IPS DF 4.7 (cell line): ENCODE measurements around the gene CGB2.
"Not testable (repeated sequence)": the region's sequence is repeated elsewhere in the genome, so short reads cannot be mapped to it uniquely, and the experiment has no call there.

Experiments used
- DNase-seq: peaks from one replicate; pipeline ENCODE4 v3.0.0-alpha.2; 2013; ENCODE audit warnings: low spot score; ENCODE audit errors: extremely low read depth

Gene CGB2

DNA sequence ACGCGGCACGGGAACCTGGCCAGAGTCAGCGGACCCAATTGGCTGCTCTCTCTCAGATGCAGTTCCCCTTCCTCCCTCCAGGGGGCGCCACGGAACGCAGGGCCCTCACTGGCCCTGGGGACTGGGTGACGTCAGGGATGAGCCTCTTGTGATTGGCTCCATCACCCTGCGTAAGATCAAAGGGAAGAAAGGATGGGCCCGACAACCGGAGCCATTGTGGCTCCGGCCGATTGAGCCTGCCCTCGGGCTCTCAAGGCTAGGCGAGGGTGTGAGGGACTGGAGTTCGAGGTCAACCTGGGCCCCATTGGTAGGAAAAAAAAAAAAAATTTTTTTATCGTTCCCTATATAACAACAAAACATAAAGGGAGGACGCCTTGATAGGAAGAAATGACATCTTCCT is 5.1 kb downstream of the CGB2 start, which contains the start of gene CGB1:
CGB1 (minus strand) TSS at position 81 of the 400 bp plus-strand sequence. CDS start 184 bp downstream, outside the sequence.
- not testable (repeated sequence) for DNase-seq

DNA sequence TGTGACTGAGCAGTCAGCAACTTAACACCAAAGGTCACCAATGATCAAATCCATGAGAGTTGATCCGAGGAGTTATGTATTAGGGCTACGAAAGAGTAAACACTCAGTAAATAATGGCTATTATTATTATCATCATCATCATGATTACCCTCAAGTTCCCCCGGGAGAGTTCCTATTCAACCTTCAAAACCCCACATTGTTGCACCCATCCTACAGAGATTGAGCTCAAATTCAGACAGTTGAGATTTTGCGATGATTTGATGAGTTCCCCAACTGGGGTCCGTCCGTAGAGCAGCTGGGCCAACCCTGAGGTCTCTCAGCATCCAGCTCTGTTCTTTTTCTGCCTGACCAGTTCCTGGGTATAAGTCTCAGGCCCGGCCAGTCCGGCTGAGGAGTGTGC is 6.4 kb downstream of the CGB2 start:
- not testable (repeated sequence) for DNase-seq

DNA sequence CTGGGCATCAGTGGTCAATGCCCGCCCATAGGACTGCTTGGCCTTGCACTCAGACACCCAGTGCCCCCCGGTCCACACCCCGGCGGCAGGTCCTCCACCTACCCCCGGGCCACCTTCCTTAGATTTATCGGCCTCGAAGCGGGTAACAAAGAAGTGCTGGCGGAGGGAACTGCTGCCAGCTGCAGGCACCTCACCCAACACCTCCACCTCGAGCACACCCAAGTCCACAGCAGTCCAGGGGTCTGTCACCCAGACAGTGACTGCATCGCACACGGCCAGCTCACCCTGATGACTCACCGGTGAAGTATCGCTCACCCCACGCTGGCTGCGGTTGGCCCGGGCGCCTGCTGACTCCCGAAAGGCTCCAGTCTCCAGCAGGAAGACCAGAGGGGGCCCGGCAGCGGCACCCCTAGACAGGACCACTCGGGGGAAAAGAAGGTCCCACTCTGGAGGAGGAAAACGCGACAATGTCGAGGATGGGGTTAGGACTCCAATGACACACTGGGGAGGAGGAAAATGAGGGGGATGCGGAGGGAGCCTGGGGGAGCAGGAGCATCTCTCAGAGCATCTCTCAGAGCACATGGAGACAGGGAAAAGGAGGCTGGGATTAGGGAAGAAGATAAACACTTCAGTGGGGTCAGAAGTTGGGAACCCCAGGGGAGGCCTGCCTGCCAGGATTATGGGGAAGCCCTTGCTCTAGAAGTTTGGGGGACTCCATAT is 7.0 kb downstream of the CGB2 start:
- DNase-seq = not testable (repeated sequence)

DNA sequence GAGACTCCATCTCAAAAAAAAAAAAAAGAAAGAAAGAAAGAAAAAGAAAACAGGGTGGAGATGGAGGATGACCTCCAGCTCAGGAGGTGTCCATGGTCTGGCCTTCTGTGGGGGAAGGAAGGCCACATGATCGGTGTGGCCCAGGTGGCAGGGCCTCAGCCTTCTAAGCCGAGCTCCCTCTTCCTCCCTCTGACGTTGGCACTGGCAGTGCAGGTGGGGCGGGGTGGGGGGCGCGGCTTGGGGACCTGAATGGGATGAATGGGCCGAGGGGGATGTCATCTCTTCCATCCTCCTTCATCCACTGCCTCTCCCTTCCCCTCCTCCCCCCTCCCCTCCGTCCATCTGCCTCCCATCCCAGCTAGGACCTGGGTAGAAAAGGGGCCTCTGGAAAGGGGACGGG is 8.0 kb downstream of the CGB2 start:
- DNase-seq = not testable (repeated sequence)

DNA sequence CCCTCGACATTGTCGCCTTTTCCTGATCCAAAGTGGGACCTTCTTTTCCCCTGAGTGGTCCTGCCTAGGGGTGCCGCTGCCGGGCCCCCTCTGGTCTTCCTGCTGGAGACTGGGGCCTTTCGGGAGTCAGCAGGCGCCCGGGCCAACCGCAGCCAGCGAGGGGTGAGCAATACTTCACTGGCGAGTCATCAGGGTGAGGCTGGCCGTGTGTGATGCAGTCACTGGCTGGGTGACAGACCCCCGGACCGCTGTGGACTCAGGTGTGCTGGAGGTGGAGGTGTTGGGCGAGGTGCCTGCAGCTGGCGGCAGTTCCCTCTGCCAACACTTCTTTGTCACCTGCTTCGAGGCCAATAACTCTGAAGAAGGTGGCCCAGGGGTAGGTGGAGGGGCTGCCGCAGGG is 10.5 kb downstream of the CGB2 start:
- no peak for DNase-seq

DNA sequence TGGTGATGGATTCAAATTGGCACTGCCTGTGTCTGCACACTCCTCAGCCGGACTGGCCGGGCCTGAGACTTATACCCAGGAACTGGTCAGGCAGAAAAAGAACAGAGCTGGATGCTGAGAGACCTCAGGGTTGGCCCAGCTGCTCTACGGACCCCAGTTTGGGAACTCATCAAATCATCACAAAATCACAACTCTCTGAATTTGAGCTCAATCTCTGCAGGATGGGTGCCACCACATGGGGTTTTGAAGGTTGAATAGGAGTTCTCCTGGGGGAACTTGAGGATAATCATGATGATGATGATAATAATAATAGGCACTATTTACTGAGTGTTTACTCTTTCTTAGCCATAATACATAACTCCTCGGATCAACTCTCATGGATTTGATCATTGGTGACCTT is 11.0 kb downstream of the CGB2 start:
- DNase-seq = not testable (repeated sequence)

DNA sequence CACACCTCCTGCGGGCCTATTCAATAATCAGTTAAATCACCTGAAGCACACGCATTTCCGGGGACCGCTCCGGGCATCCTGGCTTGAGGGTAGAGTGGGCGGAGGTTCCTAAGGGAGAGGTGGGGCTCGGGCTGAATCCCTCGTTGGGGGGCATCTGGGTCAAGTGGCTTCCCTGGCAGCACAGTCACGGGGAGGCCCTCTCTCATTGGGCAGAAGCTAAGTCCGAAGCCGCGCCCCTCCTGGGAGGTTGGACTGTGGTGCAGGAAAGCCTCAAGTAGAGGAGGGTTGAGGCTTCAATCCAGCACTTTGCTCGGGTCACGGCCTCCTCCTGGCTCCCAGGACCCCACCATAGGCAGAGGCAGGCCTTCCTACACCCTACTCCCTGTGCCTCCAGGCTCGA is 11.9 kb downstream of the CGB2 start, which contains the start of gene CGB5:
CGB5 (plus strand) TSS at position 301 of the 400 bp plus-strand sequence. CDS start 362 bp downstream, outside the sequence.
- DNase-seq = not testable (repeated sequence)

DNA sequence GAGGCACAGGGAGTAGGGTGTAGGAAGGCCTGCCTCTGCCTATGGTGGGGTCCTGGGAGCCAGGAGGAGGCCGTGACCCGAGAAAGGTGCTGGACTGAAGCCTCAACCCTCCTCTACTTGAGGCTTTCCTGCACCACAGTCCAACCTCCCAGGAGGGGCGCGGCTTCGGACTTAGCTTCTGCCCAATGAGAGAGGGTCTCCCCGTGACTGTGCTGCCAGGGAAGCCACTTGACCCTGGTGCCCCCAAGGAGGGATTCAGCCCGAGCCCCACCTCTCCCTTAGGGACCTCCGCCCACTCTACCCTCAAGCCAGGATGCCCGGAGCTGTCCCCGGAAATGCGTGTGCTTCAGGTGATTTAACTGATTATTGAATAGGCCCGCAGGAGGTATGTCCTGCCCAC is 17.3 kb downstream of the CGB2 start, which contains the start of gene CGB8:
CGB8 (minus strand) TSS at position 101 of the 400 bp plus-strand sequence. CDS start 372 bp downstream, outside the sequence.
- not testable (repeated sequence) for DNase-seq

DNA sequence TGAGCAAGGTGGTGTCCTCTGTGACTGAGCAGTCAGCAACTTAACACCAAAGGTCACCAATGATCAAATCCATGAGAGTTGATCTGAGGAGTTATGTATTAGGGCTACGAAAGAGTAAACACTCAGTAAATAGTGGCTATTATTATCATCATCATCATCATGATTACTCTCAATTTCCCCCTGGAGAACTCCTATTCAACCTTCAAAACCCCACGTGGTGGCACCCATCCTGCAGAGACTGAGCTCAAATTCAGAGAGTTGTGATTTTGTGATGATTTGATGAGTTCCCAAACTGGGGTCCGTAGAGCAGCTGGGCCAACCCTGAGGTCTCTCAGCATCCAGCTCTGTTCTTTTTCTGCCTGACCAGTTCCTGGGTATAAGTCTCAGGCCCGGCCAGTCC is 18.1 kb downstream of the CGB2 start:
- DNase-seq = not testable (repeated sequence)

DNA sequence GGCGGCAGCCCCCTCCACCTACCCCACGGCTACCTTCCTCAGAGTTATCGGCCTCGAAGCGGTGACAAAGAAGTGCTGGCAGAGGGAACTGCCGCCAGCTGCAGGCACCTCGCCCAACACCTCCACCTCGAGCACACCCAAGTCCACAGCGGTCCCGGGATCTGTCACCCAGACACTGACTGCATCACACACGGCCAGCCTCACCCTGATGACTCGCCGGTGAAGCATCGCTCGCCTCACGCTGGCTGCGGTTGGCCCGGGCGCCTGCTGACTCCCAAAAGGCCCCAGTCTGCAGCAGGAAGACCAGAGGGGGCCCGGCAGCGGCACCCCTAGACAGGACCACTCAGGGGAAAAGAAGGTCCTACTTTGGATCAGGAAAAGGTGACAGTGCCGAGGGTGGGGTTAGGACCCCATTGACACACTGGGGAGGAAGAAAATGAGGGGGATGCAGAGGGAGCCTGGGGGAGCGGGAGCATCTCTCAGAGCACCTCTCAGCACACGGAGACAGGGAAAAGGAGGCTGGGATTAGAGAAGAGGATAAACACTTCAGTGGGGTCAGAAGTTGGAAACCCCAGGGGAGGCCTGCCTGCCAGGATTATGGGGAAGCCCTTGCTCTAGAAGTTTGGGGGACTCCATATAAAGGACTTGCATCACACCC is 18.8 kb downstream of the CGB2 start:
- DNase-seq = not testable (repeated sequence)

DNA sequence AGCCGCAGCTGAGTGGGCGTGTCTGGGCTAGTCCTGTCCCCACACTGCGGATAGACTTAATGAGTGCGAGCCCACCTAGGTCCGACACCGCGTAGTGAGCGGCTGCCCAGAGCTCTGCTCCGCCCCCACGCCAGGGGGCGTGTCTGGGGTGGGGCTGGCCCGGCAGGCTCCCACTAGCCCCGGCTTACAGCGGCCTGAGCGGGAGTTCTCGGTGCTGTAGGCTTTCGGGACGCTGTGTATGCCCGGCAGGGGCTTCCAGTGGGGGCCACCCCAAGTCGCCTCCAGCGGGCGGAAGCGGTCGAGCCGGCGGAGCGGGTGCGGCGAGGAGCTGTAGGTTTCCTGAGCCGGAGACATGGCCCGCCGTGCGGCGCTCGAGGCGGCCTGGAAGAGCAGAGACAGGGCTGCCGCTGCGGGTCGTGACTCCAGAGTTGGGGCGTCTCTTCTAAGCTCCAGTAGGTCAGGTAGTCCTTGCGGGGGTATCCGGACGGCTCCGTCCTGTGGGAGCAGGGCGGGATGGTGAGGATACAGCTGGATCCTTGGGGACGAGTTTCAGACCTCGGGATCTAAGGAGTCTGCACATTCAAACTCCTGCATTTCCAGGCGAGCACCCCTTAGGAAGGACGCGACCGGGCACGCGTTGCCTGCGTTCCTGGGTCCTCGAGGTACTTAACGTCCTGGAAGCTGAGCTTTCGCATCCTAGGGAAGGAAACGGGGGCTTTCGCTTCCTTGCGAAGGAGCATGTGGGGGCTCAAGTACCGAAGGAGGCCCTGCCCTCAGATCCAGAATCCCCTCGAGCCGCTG is 24.6 kb downstream of the CGB2 start:
- DNase-seq = no peak

DNA sequence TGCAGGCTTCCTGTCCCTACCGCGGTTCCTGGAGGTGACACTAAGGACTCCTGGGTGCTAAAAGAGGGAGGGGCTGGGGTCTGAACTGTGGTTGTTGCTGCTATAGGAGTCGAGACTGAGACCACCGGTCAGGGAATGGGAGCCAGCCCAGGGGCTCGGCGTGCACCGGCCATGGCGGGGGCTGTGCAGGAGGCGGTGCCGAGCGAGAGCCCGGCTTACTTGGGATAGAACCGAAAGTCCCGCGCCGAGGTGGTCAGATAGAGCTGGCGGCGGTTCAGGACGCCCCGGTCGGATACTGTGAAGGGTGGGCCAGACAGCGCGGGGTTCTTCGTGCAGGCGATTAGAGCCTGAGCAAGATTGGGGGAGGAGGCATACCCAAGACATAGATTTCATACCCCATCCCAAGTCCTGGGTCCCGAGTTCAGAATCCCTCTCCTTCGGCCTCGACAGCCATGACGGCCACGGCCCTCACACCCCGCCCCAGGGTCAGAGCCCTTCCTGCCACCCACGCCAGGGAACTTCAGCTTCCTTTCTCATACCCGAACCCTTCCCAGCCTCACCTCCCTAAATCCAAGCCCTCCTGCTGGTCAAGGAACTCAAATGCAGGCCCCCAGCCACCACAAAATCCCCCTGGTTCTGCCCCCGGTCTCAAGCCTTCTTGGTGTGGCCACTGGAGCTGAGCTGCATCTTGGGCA is 25.4 kb downstream of the CGB2 start:
- not testable (repeated sequence) for DNase-seq

DNA sequence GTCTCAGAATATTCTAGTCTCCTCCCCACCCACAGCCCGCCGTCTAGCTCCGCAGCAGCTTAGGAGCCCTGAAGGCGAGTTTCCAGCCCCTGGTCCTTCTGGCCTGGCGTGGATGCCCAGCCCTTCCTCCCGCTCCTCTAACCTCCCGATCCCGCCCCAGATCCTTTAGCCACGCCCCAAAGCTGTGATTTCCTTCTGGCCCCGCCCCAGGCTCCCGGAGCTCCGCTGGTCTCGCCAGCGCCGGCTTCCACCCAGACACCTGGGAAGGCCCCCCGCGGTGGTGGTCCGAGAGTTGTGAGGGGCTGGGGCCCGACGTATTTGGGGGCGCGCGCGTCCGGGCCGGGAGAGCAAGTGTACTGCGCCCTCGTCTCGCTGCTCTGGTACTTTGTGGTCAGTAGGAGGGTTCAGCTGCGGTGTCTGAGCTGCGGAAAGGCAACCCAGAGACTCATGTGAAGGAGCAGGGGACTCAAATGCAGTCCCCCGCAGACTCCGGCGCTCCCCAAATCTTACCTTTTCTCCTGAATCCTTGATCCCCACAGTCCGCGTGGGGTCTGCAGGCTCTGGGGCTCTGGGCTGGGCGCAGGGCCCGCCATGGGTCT is 26.0 kb downstream of the CGB2 start, which contains the start of gene CGB7:
CGB7 (minus strand) TSS at position 114 of the 599 bp plus-strand sequence. CDS start 2,374 bp downstream, outside the sequence.
- no peak for DNase-seq

DNA sequence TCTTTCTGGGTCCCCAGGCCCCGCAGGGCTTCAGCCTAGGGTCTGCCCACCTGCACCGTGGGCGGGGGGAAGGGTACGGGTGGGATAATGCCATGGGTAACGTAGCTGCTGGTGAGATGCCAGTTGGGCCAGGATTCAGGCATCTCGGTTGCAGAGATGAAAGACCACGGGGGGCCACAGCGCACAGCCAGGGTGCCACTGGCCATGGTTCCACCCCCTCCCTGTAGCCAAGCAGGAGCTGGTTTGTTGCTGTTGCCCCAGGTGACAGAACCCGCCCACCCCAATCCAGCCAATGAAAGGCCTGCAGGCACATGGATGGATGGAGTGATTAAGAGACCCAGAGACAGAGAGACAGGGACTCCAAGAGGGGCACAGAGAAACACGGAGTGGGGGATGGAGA is 26.9 kb downstream of the CGB2 start:
- DNase-seq = no peak

DNA sequence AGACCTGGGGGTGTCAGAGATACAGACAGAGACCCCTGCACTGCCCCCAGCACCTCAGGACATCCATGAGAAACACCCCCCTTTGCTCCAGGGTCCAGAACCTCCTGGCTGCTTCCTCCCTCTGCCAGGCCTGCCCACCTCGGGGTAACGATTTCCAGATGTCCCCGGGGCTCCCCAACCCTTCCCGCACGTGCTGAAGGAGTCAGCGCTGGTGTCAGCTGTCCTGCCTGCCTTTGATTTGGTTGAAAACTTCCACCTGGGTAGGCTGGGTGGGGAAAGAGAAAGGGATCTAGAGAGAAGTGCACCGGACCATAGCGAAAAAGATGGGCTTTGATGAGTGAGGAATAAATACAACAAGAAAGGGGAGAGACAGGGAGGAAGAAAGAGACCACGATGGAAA is 27.4 kb downstream of the CGB2 start:
- no peak for DNase-seq

DNA sequence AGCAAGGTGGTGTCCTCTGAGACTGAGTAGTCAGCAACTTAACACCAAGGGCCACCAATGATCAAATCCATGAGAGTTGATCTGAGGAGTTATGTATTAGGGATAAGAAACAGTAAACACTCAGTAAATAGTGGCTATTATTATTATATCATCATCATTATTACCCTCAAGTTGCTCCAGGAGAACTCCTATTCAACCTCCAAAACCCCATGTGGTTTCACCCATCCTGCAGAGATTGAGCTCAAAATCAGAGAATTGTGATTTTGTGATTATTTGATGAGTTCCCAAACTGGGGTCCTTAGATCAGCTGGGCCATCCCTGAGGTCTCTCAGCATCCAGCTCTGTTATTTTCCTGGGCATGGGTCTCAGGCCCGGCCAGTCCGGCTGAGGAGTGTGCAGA is 29.3 kb downstream of the CGB2 start:
- DNase-seq = no peak

DNA sequence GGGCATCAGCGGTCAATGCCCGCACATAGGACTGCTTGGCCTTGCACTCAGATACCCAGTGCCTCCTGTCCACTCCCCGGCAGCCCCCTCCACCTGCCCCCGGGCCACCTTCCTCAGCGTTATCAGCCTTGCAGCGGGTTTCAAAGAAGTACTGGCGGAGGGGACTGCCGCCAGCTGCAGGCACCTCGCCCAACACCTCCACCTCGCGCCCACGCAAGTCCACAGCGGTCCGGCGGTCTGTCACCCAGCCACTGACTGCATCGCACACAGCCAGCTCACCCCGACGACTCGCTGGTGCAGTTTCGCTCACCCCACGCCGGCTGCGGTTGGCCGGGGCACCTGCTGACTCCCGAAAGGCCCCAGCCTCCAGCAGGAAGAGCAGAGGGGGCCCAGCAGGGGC is 29.8 kb downstream of the CGB2 start:
- DNase-seq = no peak

DNA sequence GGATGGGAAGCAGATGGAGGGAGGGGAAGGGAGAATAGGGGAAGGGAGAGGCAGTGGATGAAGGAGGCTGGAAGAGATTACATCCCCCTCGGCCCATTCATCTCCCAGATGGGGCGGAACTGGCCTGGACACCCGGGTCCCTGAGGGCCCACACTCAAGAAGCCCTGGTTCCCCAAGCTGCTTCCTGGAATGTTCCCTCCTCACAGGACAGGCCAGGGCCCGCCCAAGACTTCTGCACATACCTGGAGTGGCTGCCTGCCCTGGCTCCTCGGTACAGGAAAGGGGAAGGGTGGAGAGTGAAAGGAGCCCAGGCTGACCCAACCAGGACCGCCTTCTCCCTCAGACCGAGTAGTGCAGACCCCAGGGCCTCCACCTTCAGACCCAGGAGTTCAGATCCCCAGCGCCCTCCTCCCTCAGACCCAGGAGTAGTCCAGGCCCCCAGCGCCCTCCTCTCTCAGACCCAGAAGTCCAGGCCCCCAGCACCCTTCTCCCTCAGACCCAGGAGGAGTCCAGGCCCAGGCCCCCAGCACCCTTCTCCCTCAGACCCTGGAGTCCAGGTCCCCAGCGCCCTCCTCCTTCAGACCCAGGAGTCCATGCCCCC is 32.4 kb downstream of the CGB2 start:
- no peak for DNase-seq

DNA sequence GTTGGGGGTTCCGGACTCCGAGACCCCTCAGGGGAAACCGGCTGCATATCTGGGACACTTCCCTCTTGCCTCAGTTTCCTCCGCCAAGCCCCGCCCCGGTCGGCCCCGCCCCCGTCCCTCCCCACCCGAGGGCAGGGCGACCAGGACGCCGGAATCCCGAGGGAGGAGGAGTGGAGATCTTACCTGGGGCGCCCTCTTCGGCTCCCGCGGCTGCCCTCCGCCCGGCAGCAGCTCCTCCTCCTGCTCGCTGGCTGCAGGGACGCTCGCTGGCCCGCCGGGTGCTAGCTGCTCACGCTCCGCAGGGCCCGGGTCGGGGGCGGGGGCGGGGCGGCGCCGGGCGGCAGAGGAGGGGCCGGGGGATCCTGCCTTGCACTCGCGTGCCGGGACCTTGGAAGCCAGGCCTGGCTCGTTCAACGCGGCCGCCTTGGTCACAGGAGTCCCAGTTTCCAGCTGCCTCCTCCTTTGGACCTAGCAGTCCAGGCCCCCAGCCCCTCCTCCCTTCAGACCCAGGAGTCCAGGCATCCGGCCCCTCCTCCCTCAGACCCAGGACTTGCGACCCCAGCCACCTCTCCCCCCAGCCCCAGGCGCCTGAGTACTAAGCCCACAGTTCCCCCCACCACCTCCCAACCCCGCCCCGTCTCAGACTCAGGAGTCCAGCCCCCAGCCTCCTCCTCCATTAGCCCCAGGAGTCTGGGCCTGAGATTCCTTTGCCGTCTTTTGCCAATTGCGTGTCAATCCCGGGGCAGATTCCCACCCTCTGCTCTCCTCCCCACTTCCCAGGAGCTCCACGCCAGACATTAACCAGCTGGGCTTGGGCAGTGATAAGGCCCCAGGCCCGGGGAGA is 33.3 kb downstream of the CGB2 start, which contains the start of gene NTF4:
NTF4 (minus strand) TSS at position 51 of the 844 bp plus-strand sequence. CDS start 2,821 bp downstream, outside the sequence.
- DNase-seq = no peak
